Stimulated activated CD8-positive, alpha-beta memory T cell treated with anti-CD3 and anti-CD28 coated beads, Interleukin-15, amount 100 ng/mL, for 48 hours (primary cell): ENCODE results near the gene RBM8A.

Source experiments
- DNase-seq, 2 donors: peaks; one replicate each; pipeline ENCODE4 v3.0.0-alpha.2; 2020; ENCODE audit warnings: low read depth in 2 of 2

Gene RBM8A

GRCh38 chr1:145884675-145885074, 42.6 kb downstream of the RBM8A start:
- DNase-seq, result no peak

- no peak for DNase-seq
Measured at GRCh38 chr1:145879775-145880174, 47.5 kb downstream of the RBM8A start.

- no peak for DNase-seq
Measured at GRCh38 chr1:145878724-145879123, 48.6 kb downstream of the RBM8A start.

GRCh38 chr1:145877923-145878486, 49.3 kb downstream of the RBM8A start:
- no peak for DNase-seq

- no peak for DNase-seq
Measured at GRCh38 chr1:145874646-145875045, 52.6 kb downstream of the RBM8A start.

- DNase-seq, result peak; percentile 13 to 27
Measured at GRCh38 chr1:145871994-145872924, 55.0 kb downstream of the RBM8A start.
